Aorta (tissue), 5 donors: ENCODE data around the gene COL24A1. TPM values are rescaled to one million over a fixed set of nuclear protein-coding genes. Genes with fewer than 3 reads are reported as not detected.

Source experiments
- ATAC-seq: fragments of 200-7000 bp; cut with Tn5 transposase; one replicate; pipeline ENCODE4 v1.9.1; 2022; ENCODE audit warnings: moderate library complexity; ENCODE audit not compliant: low FRiP score
- DNase-seq, 2 donors: peaks; one replicate each; pipeline ENCODE4 v3.0.0-alpha.2; 2020
- H3K27ac ChIP-seq, 2 donors: one replicate each; pipeline ENCODE4 v1.5.1; 2013; ENCODE audit warnings: low read length in 2 of 2, mild to moderate bottlenecking in 2 of 2, moderate library complexity in 2 of 2, control low read depth in 1 of 2, inconsistent platforms in 1 of 2, low read depth in 1 of 2
- H3K27me3 ChIP-seq, 2 donors: one replicate each; pipeline ENCODE4 v1.6.1; 2013; ENCODE audit warnings: control low read depth in 1 of 2, low read length in 1 of 2, mild to moderate bottlenecking in 1 of 2, moderate library complexity in 1 of 2; ENCODE audit not compliant: insufficient read depth in 2 of 2, control insufficient read depth in 1 of 2
- H3K36me3 ChIP-seq, 2 donors: one replicate each; pipeline ENCODE4 v1.6.1; 2013; ENCODE audit warnings: control low read depth in 1 of 2, low read length in 1 of 2, mild to moderate bottlenecking in 1 of 2; ENCODE audit not compliant: insufficient read depth in 2 of 2, control insufficient read depth in 1 of 2
- H3K4me1 ChIP-seq, 2 donors: one replicate each; pipeline ENCODE4 v1.6.1; 2013; ENCODE audit warnings: low read length in 2 of 2, control low read depth in 1 of 2, mild to moderate bottlenecking in 1 of 2, moderate library complexity in 1 of 2; ENCODE audit not compliant: insufficient read depth in 2 of 2, control insufficient read depth in 1 of 2
- H3K4me3 ChIP-seq, 2 donors: one replicate each; pipeline ENCODE4 v1.5.1; 2013; ENCODE audit warnings: low read length in 2 of 2, control low read depth in 1 of 2, mild to moderate bottlenecking in 1 of 2
- H3K9me3 ChIP-seq: one replicate; pipeline ENCODE4 v1.6.1; 2013; ENCODE audit warnings: mild to moderate bottlenecking, low read length; ENCODE audit not compliant: control insufficient read depth
- WGBS, 2 donors: extraction: QIAGEN DNeasy Blood & Tissue Kit; methylation state at CpG; one replicate each; pipeline ENCODE4 v1.1.7; 2013; 5-methylcytosine and 5-hydroxymethylcytosine counted together
- intact Hi-C, 2 donors: fragments of 100-400 bp; cut with DNase I; formaldehyde crosslinking; loops; one replicate each; pipeline versions ENCODE4 v1.14.2 to v1.15.0; 2022
- polyA plus RNA-seq, 2 donors: library from polyadenylated mRNA; stranded (reverse); fragments of 200-250 nt; gene quantifications; one replicate each; pipeline ENCODE4 v1.2.3, GENCODE V29; 2013
- total RNA-seq, 2 donors: library from RNA; stranded (reverse); fragmentation: NEBNext Ultra II Directional; extraction: Animal tissue kit (Norgen Biotek cat#: 25700); gene quantifications; one replicate each; pipeline ENCODE4 v1.2.1, GENCODE V29; 2021
- donor health status: healthy with polysubstance abuse.
- donor health status: Bipolar disorder and iron deficiency.
- donor health status: DM: no; HTN: no; CAD: no.
- donor health status: DM: no; HTN: no; CAD: no.
- donor health status: DM: yes; HTN: yes; CAD: no.

Gene COL24A1
- total and polyA plus RNA-seq, 4 donors = 0.31 to 3.0 (median 1.3) TPM

DNA sequence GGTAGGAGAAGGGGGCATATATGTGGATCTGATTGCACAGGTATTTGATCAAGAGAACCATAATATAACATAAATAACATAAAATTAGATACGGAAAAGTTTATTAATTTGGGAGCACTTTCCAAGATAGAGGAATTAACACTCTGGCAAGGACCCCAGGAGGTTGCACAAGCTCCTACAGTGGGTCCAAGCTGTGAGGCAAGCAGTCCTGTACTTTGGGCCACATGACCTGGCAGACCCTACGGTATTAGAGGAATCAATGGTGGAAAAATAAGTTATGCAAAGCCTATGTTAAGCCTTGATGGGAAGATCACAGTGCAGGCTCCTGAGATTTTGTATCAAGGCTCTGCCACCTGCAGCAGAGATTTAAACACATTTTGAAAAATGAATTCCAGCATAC is 220.1 kb downstream of the COL24A1 start:
- peak; percentile 48 to 71 for DNase-seq
- no peaks in the 10 kb centered on the region for H3K36me3 ChIP-seq
- H3K4me1 ChIP-seq = no peaks in the 10 kb centered on the region
- intact Hi-C loops = no loop called here
- 62 to 89% methylated on average over 2 of the region's 2 CpGs for WGBS, 2 donors
- peak; percentile 91 for ATAC-seq
- H3K27me3 ChIP-seq = no peaks in the 10 kb centered on the region
- peaks cover 1% of the 10 kb centered on the region for H3K9me3 ChIP-seq
- H3K27ac ChIP-seq = no peak overlapping the region
- no peak overlapping the region for H3K4me3 ChIP-seq

- H3K36me3 ChIP-seq = no peaks in the 10 kb centered on the region
- ATAC-seq = no peak
These were observed 220.5 kb downstream of the COL24A1 start for GRCh38 chr1:85936057-85936456.

GRCh38 chr1:85935234-85935633 is 221.3 kb downstream of the COL24A1 start:
- no peaks in the 10 kb centered on the region for H3K4me1 ChIP-seq
- no peak overlapping the region for H3K27ac ChIP-seq
- H3K36me3 ChIP-seq = no peaks in the 10 kb centered on the region
- no peak for DNase-seq
- H3K4me3 ChIP-seq = no peak overlapping the region
- no peaks in the 10 kb centered on the region for H3K27me3 ChIP-seq
- H3K9me3 ChIP-seq = peaks cover 1% of the 10 kb centered on the region
- intact Hi-C loops = no loop called here
- WGBS, 2 donors = 81 to 85% methylated on average over 2 of the region's 2 CpGs
- no peak for ATAC-seq

More at GRCh38 chr1:85936057-85936456, 220.5 kb downstream of the COL24A1 start:
- Histone ChIP-seq H3K9me3 (peaks cover 1% of the 10 kb centered on the region), H3K4me3 (no peak overlapping the region), H3K4me1 (no peaks in the 10 kb centered on the region), H3K27me3 (no peaks in the 10 kb centered on the region), H3K27ac (no peak overlapping the region)
- WGBS, 2 donors = 90 to 91% methylated on average over 1 of the region's 1 CpG
- intact Hi-C loops = no loop called here
- no peak for DNase-seq

DNA sequence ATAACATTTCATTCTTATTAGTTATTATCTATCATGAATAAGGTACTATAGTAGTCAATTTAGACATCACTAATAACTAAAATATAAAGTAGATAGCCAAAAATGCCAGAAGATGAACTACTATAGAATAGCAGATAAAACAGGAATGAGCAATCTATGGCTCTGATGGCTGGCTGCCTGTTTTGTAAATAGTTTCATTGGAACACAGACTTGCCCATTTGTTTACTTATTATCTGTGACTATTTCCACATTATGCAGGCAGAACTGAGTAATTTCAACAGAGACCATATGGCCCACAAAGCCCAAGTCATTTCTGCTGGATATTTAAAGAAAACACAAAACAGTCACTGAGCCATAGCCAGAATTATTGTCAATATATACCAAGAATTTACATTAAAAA is 222.1 kb downstream of the COL24A1 start:
- peaks cover 1% of the 10 kb centered on the region for H3K9me3 ChIP-seq
- intact Hi-C loops = no loop called here
- H3K27ac ChIP-seq = no peak overlapping the region
- ATAC-seq (no peak), DNase-seq (no peak)
- H3K36me3 ChIP-seq = no peaks in the 10 kb centered on the region
- no peak overlapping the region for H3K4me3 ChIP-seq
- H3K4me1 ChIP-seq = no peaks in the 10 kb centered on the region
- no peaks in the 10 kb centered on the region for H3K27me3 ChIP-seq

DNA sequence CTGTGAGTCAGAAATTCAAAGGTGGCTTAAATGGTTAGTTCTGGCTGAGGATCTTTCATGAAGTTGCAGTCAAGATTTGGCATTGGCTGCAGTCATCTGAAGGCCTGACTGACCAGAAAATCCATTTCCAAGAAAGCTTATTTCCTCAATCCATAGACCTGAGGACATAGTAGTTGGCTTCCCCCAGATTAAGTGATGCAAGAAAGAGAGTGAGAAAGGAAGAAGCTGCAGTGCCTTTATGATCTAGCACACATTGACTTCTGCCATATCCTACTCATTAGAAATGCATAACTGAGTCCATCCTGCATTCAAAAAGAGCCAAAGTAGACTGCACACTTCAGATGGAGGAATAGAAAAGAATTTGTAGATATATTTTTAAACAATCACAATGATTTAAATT is 222.6 kb downstream of the COL24A1 start:
- no peaks in the 10 kb centered on the region for H3K4me1 ChIP-seq
- no peak overlapping the region for H3K27ac ChIP-seq
- intact Hi-C loops = no loop called here
- no peak for DNase-seq
- peaks cover 1% of the 10 kb centered on the region for H3K9me3 ChIP-seq
- no peaks in the 10 kb centered on the region for H3K36me3 ChIP-seq
- ATAC-seq = peak; percentile 73
- no peak overlapping the region for H3K4me3 ChIP-seq
- no peaks in the 10 kb centered on the region for H3K27me3 ChIP-seq

GRCh38 chr1:85911742-85912141 is 244.8 kb downstream of the COL24A1 start:
- Histone ChIP-seq H3K27ac (no peak overlapping the region), H3K27me3 (no peaks in the 10 kb centered on the region), H3K4me3 (no peak overlapping the region), H3K9me3 (no peaks in the 10 kb centered on the region), H3K4me1 (no peaks in the 10 kb centered on the region), H3K36me3 (no peaks in the 10 kb centered on the region)
- intact Hi-C loops = no loop called here
- DNase-seq = no peak
- WGBS, 2 donors = 50 to 57% methylated on average over 3 of the region's 3 CpGs
- ATAC-seq = no peak

GRCh38 chr1:85900921-85901320 is 255.7 kb downstream of the COL24A1 start:
- Histone ChIP-seq H3K4me1 (no peaks in the 10 kb centered on the region), H3K9me3 (no peaks in the 10 kb centered on the region), H3K27me3 (no peaks in the 10 kb centered on the region), H3K36me3 (no peaks in the 10 kb centered on the region), H3K27ac (no peak overlapping the region), H3K4me3 (no peak overlapping the region)
- DNase-seq (no peak), ATAC-seq (no peak)
- intact Hi-C loops = no loop called here

GRCh38 chr1:85898861-85899260 is 257.7 kb downstream of the COL24A1 start:
- H3K4me1 ChIP-seq = no peaks in the 10 kb centered on the region
- ATAC-seq = no peak
- no peak overlapping the region for H3K27ac ChIP-seq
- WGBS, 2 donors = 80 to 85% methylated on average over 2 of the region's 2 CpGs
- intact Hi-C loops = no loop called here
- no peaks in the 10 kb centered on the region for H3K9me3 ChIP-seq
- DNase-seq = no peak
- H3K4me3 ChIP-seq = no peak overlapping the region
- no peaks in the 10 kb centered on the region for H3K36me3 ChIP-seq
- H3K27me3 ChIP-seq = no peaks in the 10 kb centered on the region

- DNase-seq (peak in 1 of 2 donors; percentile 49), ATAC-seq (no peak)
- WGBS, 2 donors = 4 to 12% methylated on average over 4 of the region's 4 CpGs
- intact Hi-C loops = no loop called here
- Histone ChIP-seq H3K4me3 (no peak overlapping the region), H3K27ac (no peak overlapping the region), H3K36me3 (no peaks in the 10 kb centered on the region), H3K27me3 (no peaks in the 10 kb centered on the region), H3K4me1 (no peaks in the 10 kb centered on the region), H3K9me3 (no peaks in the 10 kb centered on the region)
These were observed 261.9 kb downstream of the COL24A1 start for GRCh38 chr1:85894651-85895050.
